ENCODE data around the gene AEBP2.

The AEBP2 gene

DNA sequence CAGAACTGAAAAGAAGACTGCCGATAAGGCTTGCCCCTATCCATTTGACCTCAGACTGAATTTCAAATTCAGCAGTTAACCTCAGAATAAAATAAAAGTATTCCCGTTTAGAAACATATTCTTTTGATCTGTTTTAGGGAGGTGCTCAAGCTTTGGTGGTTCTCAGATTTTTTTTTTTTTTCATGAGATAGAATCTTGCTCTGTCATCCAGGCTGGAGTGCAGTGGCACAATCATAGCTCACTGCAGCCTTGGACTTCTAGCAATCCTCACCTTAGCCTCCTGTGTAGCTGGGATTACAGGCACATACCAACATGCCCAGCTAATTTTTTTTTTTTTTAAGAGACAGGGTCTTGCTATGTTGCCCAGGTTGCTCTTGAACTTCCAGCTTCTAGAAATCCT, 15.5 kb downstream of the AEBP2 start:
- no peak for TF ChIP-seq POLR2AphosphoS5 (IDR thresholded peaks at IDR 0.05; ENCODE audit: low read depth, low read length)
- TF ChIP-seq TAF1 (IDR thresholded peaks at IDR 0.05; ENCODE audit: borderline replicate concordance, insufficient read depth, low read length), result no peak
- no peak for TF ChIP-seq SIN3A (IDR thresholded peaks at IDR 0.05; ENCODE audit: borderline replicate concordance, insufficient read depth, low read length)
- TF ChIP-seq, protein P1, sequence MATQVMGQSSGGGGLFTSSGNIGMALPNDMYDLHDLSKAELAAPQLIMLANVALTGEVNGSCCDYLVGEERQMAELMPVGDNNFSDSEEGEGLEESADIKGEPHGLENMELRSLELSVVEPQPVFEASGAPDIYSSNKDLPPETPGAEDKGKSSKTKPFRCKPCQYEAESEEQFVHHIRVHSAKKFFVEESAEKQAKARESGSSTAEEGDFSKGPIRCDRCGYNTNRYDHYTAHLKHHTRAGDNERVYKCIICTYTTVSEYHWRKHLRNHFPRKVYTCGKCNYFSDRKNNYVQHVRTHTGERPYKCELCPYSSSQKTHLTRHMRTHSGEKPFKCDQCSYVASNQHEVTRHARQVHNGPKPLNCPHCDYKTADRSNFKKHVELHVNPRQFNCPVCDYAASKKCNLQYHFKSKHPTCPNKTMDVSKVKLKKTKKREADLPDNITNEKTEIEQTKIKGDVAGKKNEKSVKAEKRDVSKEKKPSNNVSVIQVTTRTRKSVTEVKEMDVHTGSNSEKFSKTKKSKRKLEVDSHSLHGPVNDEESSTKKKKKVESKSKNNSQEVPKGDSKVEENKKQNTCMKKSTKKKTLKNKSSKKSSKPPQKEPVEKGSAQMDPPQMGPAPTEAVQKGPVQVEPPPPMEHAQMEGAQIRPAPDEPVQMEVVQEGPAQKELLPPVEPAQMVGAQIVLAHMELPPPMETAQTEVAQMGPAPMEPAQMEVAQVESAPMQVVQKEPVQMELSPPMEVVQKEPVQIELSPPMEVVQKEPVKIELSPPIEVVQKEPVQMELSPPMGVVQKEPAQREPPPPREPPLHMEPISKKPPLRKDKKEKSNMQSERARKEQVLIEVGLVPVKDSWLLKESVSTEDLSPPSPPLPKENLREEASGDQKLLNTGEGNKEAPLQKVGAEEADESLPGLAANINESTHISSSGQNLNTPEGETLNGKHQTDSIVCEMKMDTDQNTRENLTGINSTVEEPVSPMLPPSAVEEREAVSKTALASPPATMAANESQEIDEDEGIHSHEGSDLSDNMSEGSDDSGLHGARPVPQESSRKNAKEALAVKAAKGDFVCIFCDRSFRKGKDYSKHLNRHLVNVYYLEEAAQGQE (IDR thresholded peaks at IDR 0.05; ENCODE audit: insufficient read depth in 1 of 2, low read depth in 2 of 2, low read length in 2 of 2), result no peak
- TF ChIP-seq FOXP2 (optimal IDR thresholded peaks at IDR 0.05; ENCODE audit: borderline replicate concordance, extremely low read depth, extremely low read length, insufficient read depth), result no peak

GRCh38 chr12:19456176-19456575, 16.9 kb downstream of the AEBP2 start:
- TF ChIP-seq SIN3A (IDR thresholded peaks at IDR 0.05; ENCODE audit: borderline replicate concordance, insufficient read depth, low read length) (no peak), FOXP2 (optimal IDR thresholded peaks at IDR 0.05; ENCODE audit: borderline replicate concordance, extremely low read depth, extremely low read length, insufficient read depth) (no peak), POLR2AphosphoS5 (IDR thresholded peaks at IDR 0.05; ENCODE audit: low read depth, low read length) (no peak), TAF1 (IDR thresholded peaks at IDR 0.05; ENCODE audit: borderline replicate concordance, insufficient read depth, low read length) (no peak)
- TF ChIP-seq, protein P1 (IDR thresholded peaks at IDR 0.05; ENCODE audit: insufficient read depth in 1 of 2, low read depth in 2 of 2, low read length in 2 of 2), result no peak

GRCh38 chr12:19457561-19457960, 18.3 kb downstream of the AEBP2 start:
- TF ChIP-seq FOXP2 (optimal IDR thresholded peaks at IDR 0.05; ENCODE audit: borderline replicate concordance, extremely low read depth, extremely low read length, insufficient read depth), result no peak
- TF ChIP-seq, protein P1 (IDR thresholded peaks at IDR 0.05; ENCODE audit: insufficient read depth in 1 of 2, low read depth in 2 of 2, low read length in 2 of 2), result no peak
- no peak for TF ChIP-seq SIN3A (IDR thresholded peaks at IDR 0.05; ENCODE audit: borderline replicate concordance, insufficient read depth, low read length)
- no peak for TF ChIP-seq POLR2AphosphoS5 (IDR thresholded peaks at IDR 0.05; ENCODE audit: low read depth, low read length)
- no peak for TF ChIP-seq TAF1 (IDR thresholded peaks at IDR 0.05; ENCODE audit: borderline replicate concordance, insufficient read depth, low read length)

GRCh38 chr12:19458733-19459132, 19.4 kb downstream of the AEBP2 start:
- TF ChIP-seq, protein P1 (IDR thresholded peaks at IDR 0.05; ENCODE audit: insufficient read depth in 1 of 2, low read depth in 2 of 2, low read length in 2 of 2), result no peak
- TF ChIP-seq FOXP2 (optimal IDR thresholded peaks at IDR 0.05; ENCODE audit: borderline replicate concordance, extremely low read depth, extremely low read length, insufficient read depth) (no peak), TAF1 (IDR thresholded peaks at IDR 0.05; ENCODE audit: borderline replicate concordance, insufficient read depth, low read length) (no peak), POLR2AphosphoS5 (IDR thresholded peaks at IDR 0.05; ENCODE audit: low read depth, low read length) (no peak), SIN3A (IDR thresholded peaks at IDR 0.05; ENCODE audit: borderline replicate concordance, insufficient read depth, low read length) (no peak)

DNA sequence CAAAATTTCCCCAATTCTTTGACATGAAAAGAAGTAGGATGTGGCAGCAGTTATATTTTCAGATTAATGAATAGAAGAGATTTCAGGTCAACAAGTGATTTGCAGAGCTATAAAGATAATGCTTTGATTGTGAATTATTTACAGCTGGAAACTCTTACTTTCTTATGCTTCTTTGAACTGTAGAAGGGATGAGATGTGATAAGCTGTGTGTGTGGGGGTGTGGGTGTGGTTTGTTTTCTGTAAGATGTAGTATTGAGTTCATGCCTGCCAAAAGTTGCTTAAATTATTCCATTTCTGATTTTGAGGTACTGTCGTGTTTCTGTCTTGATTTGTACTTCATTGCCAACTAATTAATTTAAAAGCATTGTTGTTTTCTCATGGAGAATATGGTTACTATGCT, 22.7 kb downstream of the AEBP2 start:
- TF ChIP-seq SIN3A (IDR thresholded peaks at IDR 0.05; ENCODE audit: borderline replicate concordance, insufficient read depth, low read length) (no peak), POLR2AphosphoS5 (IDR thresholded peaks at IDR 0.05; ENCODE audit: low read depth, low read length) (no peak), TAF1 (IDR thresholded peaks at IDR 0.05; ENCODE audit: borderline replicate concordance, insufficient read depth, low read length) (no peak), FOXP2 (optimal IDR thresholded peaks at IDR 0.05; ENCODE audit: borderline replicate concordance, extremely low read depth, extremely low read length, insufficient read depth) (no peak)
- TF ChIP-seq, protein P1 (IDR thresholded peaks at IDR 0.05; ENCODE audit: insufficient read depth in 1 of 2, low read depth in 2 of 2, low read length in 2 of 2), result no peak
